Endothelial cell of umbilical vein (primary cell): ENCODE measurements around the gene EP300. TPM values are rescaled to one million over a fixed set of nuclear protein-coding genes. Genes with fewer than 3 reads are reported as not detected.

Experiments
- BruUV-seq: library from RNA; stranded (reverse); fragments of 400-500 nt; replicated peaks from 2 replicates; lab custom pipeline; 2021; lab: Mats Ljungman, UMichigan
- CTCF ChIA-PET: fragments of 300-600, 350-600 bp; sonication (Branson Sonifier 250); formaldehyde crosslinking; loops from one replicate; lab custom pipeline; 2021; ENCODE audit warnings: antibody characterized with exemption, inconsistent platforms; lab: Charles Lee
- POLR2A ChIA-PET: fragments of 300-600, 350-600 bp; sonication (Branson Sonifier 250); formaldehyde crosslinking; loops from one replicate; lab custom pipeline; 2021; ENCODE audit warnings: antibody characterized with exemption, inconsistent platforms; lab: Charles Lee
- DNase-seq: peaks from one replicate; pipeline ENCODE4 v3.0.0-alpha.2; 2011; ENCODE audit warnings: low read depth, low spot score
- FAIRE-seq: peaks from 2 replicates; lab custom pipeline; 2011; peaks lifted over from hg19 to GRCh38; lab: Jason Lieb, UNC
- H2AFZ ChIP-seq: 2 replicates; pipeline ENCODE4 v1.6.0; 2012; ENCODE audit warnings: low read depth, low read length, control low read depth, inconsistent platforms
- H3K27ac ChIP-seq: 2 replicates; pipeline ENCODE4 v1.5.1; 2011; ENCODE audit warnings: low read depth, mild to moderate bottlenecking, control low read depth, low read length, moderate library complexity; ENCODE audit not compliant: insufficient read depth
- H3K27me3 ChIP-seq, 2 experiments: 2 replicates each; pipeline versions ENCODE4 v1.6.0 to v1.6.1; 2011; ENCODE audit warnings: low read length in 2 of 2, mixed read lengths in 1 of 2; ENCODE audit not compliant: control insufficient read depth in 2 of 2, insufficient read depth in 2 of 2
- H3K36me3 ChIP-seq, 2 experiments: 2 replicates in 1 of 2; 3 replicates in 1 of 2; pipeline ENCODE4 v1.5.1; 2011; ENCODE audit warnings: low read length in 2 of 2, mild to moderate bottlenecking in 1 of 2, moderate library complexity in 1 of 2; ENCODE audit not compliant: control insufficient read depth in 2 of 2, insufficient read depth in 2 of 2; ENCODE audit errors: extremely low read depth in 1 of 2
- H3K4me1 ChIP-seq: 3 replicates; pipeline ENCODE4 v1.5.1; 2011; ENCODE audit warnings: mild to moderate bottlenecking, low read length; ENCODE audit not compliant: control insufficient read depth, insufficient read depth; ENCODE audit errors: extremely low read depth
- H3K4me2 ChIP-seq: 2 replicates; pipeline ENCODE4 v1.6.1; 2011; ENCODE audit warnings: low read length, control low read depth, mixed read lengths; ENCODE audit not compliant: insufficient read depth
- H3K4me3 ChIP-seq, 3 experiments: fragments of 200-600 bp in 1 of 3; sonication (generic), shearing (Covaris generic) in 1 of 3; replicated peaks in 1 of 3; 2 replicates each; pipeline ENCODE4 v1.5.1; 2011 to 2016; ENCODE audit warnings: control low read depth in 3 of 3, low read length in 3 of 3, mild to moderate bottlenecking in 2 of 3, inconsistent platforms in 1 of 3, low read depth in 1 of 3, moderate library complexity in 1 of 3; ENCODE audit not compliant: insufficient read depth in 1 of 3
- H3K79me2 ChIP-seq: 2 replicates; pipeline ENCODE4 v1.6.0; 2012; ENCODE audit warnings: low read length, inconsistent platforms; ENCODE audit not compliant: control insufficient read depth, insufficient read depth
- H3K9ac ChIP-seq: replicated peaks from 2 replicates; pipeline ENCODE3; 2011; ENCODE audit warnings: low read length, control low read depth; ENCODE audit not compliant: insufficient read depth; ENCODE audit errors: extremely low read depth
- H3K9me1 ChIP-seq: replicated peaks from 3 replicates; pipeline ENCODE4 v1.6.0; 2011; ENCODE audit warnings: mild to moderate bottlenecking, low read length; ENCODE audit not compliant: control insufficient read depth, insufficient read depth; ENCODE audit errors: extremely low read depth
- H3K9me3 ChIP-seq: replicated peaks from 2 replicates; pipeline ENCODE4 v1.5.1; 2012; ENCODE audit warnings: low read length, inconsistent platforms; ENCODE audit not compliant: control insufficient read depth, insufficient read depth
- H4K20me1 ChIP-seq: replicated peaks from 2 replicates; pipeline ENCODE3; 2011; ENCODE audit warnings: mild to moderate bottlenecking, low read length; ENCODE audit not compliant: control insufficient read depth, insufficient read depth; ENCODE audit errors: extremely low read depth
- CTCF ChIP-seq, 2 donors: IDR thresholded peaks; 1 replicate in 1 of 2; 2 replicates in 1 of 2; pipeline ENCODE4 v1.5.1; 2011; ENCODE audit warnings: low read length in 2 of 2, mild to moderate bottlenecking in 2 of 2, moderate library complexity in 2 of 2, control low read depth in 1 of 2, inconsistent platforms in 1 of 2, low read depth in 1 of 2; ENCODE audit not compliant: insufficient read depth in 1 of 2; ENCODE audit errors: extremely low read depth in 1 of 2
- EZH2 ChIP-seq: IDR thresholded peaks from 2 replicates; pipeline ENCODE4 v1.6.1; 2012; ENCODE audit warnings: borderline replicate concordance, low read depth, mild to moderate bottlenecking, moderate library complexity, low read length, inconsistent platforms; ENCODE audit not compliant: severe bottlenecking
- FOS ChIP-seq: IDR thresholded peaks from 2 replicates; pipeline ENCODE4 v1.6.1; 2011; ENCODE audit warnings: mild to moderate bottlenecking, low read length, moderate library complexity, borderline replicate concordance; ENCODE audit not compliant: insufficient read depth
- GATA2 ChIP-seq: IDR thresholded peaks from 2 replicates; pipeline ENCODE4 v1.7.0; 2011; ENCODE audit warnings: low read depth, mild to moderate bottlenecking, moderate library complexity, mixed read lengths, low read length; ENCODE audit not compliant: insufficient read length, insufficient read depth
- JUN ChIP-seq: IDR thresholded peaks from 2 replicates; pipeline ENCODE4 v1.6.1; 2011; ENCODE audit warnings: borderline replicate concordance, low read depth; ENCODE audit not compliant: insufficient read length, insufficient read depth
- MYC ChIP-seq: IDR thresholded peaks from one replicate; pipeline ENCODE4 v1.6.1; 2011; ENCODE audit warnings: mild to moderate bottlenecking, low read depth, low read length
- POLR2A ChIP-seq: IDR thresholded peaks from 2 replicates; pipeline ENCODE4 v1.6.1; 2012; ENCODE audit warnings: low read depth, mild to moderate bottlenecking, control low read depth, low read length
- POLR2AphosphoS5 ChIP-seq: IDR thresholded peaks from 2 replicates; pipeline ENCODE4 v1.6.1; 2012; ENCODE audit warnings: low read depth, mild to moderate bottlenecking, control low read depth, low read length, moderate library complexity; ENCODE audit not compliant: insufficient read depth
- dilution Hi-C: fragments of 300-500 bp; cut with MboI; formaldehyde crosslinking; loops from one replicate; pipeline ENCODE4 v1.15.0; 2019; ENCODE audit warnings: low sequenced_read_pairs; ENCODE audit not compliant: extremely low pct_ligation_motif_present
- intact Hi-C: fragments of 100-400 bp; cut with micrococcal nuclease; formaldehyde crosslinking; loops from one replicate; pipeline ENCODE4 v1.10.0; 2022
- polyA plus RNA-seq, 4 experiments: library from polyadenylated mRNA; depleted of rRNA in 3 of 4; stranded (reverse) in 3 of 4; unstranded in 1 of 4; fragments of >200 nt; gene quantifications; 2 replicates each; pipeline versions ENCODE4 v1.2.1 to v1.2.3, GENCODE V29; 2011 to 2012; ENCODE audit warnings: missing spikeins in 1 of 4
- total RNA-seq: library from RNA; stranded (reverse); gene quantifications from 2 replicates; pipeline ENCODE4 v1.2.3, GENCODE V29; 2021
- TF ChIP-seq, protein P1 (sequence below): IDR thresholded peaks from 2 replicates; pipeline ENCODE4 v1.6.1; 2011; ENCODE audit not compliant: insufficient read depth, insufficient read length

EP300 gene
- total and polyA plus RNA-seq, 2 donors (not counting 3 experiments of a cell fraction or from before 2014, with no cell fraction given): 24.4 to 63.0 TPM

DNA sequence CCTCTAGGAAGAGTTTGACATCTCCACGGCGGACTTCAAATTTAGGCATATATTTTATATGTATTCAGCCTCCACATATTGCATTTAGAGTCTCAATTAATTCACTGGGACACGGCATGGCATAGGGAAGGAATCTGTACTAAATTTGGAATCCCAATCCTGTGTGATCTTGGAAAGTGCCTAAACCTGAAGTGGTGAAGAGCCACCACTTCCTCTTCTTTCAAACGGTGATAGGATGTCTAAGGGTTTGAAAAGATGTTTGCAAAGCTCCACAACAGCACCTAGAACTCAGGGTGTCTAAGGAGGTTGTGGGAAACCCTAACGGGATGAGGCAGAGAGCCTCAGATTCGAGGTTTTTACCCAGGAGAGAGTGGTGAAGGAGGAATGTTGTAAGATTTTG is 111.7 kb downstream of the EP300 start:
- Histone ChIP-seq H3K4me2 (no peak overlapping the region), H3K9me3 (no peaks in the 10 kb centered on the region), H3K9me1 (no peaks in the 10 kb centered on the region), H3K4me1 (peaks cover 6% of the 10 kb centered on the region), H3K27me3 (no peaks in the 10 kb centered on the region), H3K27ac (no peak overlapping the region), H3K9ac (no peak overlapping the region), H3K36me3 (no peaks in the 10 kb centered on the region), H3K79me2 (peaks cover 14% of the 10 kb centered on the region), H3K4me3 (no peak overlapping the region), H4K20me1 (no peaks in the 10 kb centered on the region), H2AFZ (no peak overlapping the region)
- no peak for DNase-seq
- TF ChIP-seq POLR2A: no peak
- TF ChIP-seq EZH2: no peak
- no peak for TF ChIP-seq GATA2
- no peak for TF ChIP-seq JUN
- no peak for TF ChIP-seq POLR2AphosphoS5
- no peak for TF ChIP-seq FOS
- TF ChIP-seq, protein P1, sequence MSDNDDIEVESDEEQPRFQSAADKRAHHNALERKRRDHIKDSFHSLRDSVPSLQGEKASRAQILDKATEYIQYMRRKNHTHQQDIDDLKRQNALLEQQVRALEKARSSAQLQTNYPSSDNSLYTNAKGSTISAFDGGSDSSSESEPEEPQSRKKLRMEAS: no peak
- TF ChIP-seq MYC: no peak
- TF ChIP-seq CTCF (IDR thresholded peaks at IDR 0.05; ENCODE audit: extremely low read depth in 1 of 2, insufficient read depth in 1 of 2, low read depth in 1 of 2, low read length in 2 of 2): no peak
- FAIRE-seq: no peak
- ChIA-PET CTCF (no interaction called here), POLR2A (no interaction called here)
- intact Hi-C loops: no loop called here
- dilution Hi-C loops: no loop called here
- no TSS peak for BruUV-seq
